Body of pancreas (tissue), 4 donors: ENCODE data around the gene ADCY7.

Experiments
- CTCF ChIP-seq, 7 experiments: fragments of 450-650 bp in 4 of 7; fragments of 200-600 bp in 3 of 7; sonication (generic) in 3 of 7; IDR thresholded peaks; one replicate each; pipeline ENCODE4 v1.5.1; 2016 to 2019; ENCODE audit warnings: antibody characterized with exemption in 7 of 7
- POLR2A ChIP-seq, 3 donors: fragments of 450-650 bp; IDR thresholded peaks; one replicate each; pipeline ENCODE4 v1.6.1; 2016; ENCODE audit warnings: antibody characterized with exemption in 3 of 3, mild to moderate bottlenecking in 2 of 3

DNA sequence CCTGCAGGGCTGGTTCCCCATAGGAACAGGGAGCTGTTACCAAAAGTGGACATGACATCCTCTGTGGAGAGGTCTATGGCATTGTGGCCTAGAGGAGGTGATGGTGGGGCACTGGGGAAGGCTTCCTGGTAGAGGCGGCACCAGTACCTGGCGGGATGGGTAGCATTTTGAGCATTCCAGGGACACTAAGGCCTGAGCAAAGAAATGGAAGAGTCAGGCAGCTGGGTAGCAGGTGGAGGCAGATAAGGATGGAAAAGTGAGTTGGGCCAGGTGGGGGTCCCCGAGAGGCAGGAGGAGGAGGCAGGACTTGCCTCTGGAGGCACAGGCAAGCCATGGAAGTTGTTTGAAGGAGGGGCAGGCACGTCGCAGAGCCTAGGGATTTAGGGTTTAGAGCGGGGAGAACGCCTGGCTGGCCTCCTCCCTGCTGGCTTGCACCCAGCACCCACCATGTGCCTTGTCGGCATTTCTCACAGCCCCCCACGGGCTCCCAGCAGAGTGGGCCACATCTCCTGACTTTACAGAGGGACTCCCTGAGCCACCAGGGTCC, 5.1 kb upstream of the ADCY7 start:
- no peak for TF ChIP-seq POLR2A (IDR thresholded peaks at IDR 0.05)
- TF ChIP-seq CTCF (IDR thresholded peaks at IDR 0.05), result no peak
